ENCODE data around the gene KLRK1.
"Not testable (repeated sequence)": the region's sequence is repeated elsewhere in the genome, so short reads cannot be mapped to it uniquely, and the experiment has no call there.

GRCh38 chr12:10378737-10379136, 11.1 kb downstream of the KLRK1 start:
- TF ChIP-seq CTCF, POLR2A (IDR thresholded peaks at IDR 0.05): not testable (repeated sequence)
